SIG-M5 treated with dmso at 0.1 percent for 504 hours (cell line): ENCODE measurements around the gene PRH1.

Experiments
- DNase-seq: peaks from one replicate; lab custom pipeline; 2025; ENCODE audit not compliant: unreplicated experiment; lab: John Stamatoyannopoulos, UW

The PRH1 gene

DNA sequence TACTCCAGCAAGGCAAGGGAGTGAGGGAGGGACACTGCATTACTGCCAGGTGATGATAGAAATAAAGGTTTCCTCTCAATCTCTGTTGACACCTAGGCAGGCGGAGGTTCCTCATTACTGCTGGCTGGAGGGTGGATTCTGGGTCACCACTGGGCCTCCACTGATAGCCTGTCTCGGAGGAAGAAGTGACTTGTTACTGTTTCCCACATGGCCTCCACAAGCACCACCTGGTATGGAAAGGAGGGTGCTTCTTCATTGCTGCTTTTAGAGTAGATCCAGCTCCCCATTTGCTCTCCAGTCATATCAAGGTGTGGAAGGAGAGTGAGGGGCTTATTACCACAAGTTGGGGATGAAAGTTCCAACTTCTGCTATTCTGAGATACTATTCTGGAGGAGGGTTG, 41.2 kb downstream of the PRH1 start:
- DNase-seq: no peak

DNA sequence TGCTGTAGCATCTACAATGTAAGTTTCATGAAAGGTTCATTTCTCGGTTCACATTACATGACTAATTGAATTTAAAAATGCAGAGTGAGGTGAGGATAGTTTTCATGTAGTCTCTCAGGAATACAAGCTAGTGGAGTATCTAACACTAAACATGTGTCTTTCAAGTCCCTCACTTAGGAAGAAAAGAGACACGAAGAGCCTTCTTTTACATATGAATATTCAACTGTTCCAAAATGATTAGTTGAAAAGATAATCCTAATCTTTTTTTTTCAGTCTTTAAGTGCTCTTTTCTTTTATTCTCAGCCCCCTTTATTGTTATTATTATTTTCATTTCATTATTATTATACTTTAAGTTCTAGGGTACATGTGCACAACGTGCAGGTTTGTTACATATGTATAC, 45.6 kb downstream of the PRH1 start:
- DNase-seq: no peak
